NT2/D1 (cell line): ENCODE measurements around the gene ARIH1.

Source experiments
- DNase-seq: peaks from one replicate; pipeline ENCODE4 v3.0.0-alpha.2; 2011; ENCODE audit warnings: low read depth, low spot score
- H3K27me3 ChIP-seq: 2 replicates; pipeline ENCODE4 v1.6.0; 2011; ENCODE audit warnings: mild to moderate bottlenecking; ENCODE audit not compliant: insufficient read length, insufficient read depth
- H3K36me3 ChIP-seq: 2 replicates; pipeline ENCODE4 v1.6.1; 2011; ENCODE audit warnings: mild to moderate bottlenecking, low read length, mixed read lengths; ENCODE audit not compliant: insufficient read depth, insufficient read length
- H3K4me1 ChIP-seq: 2 replicates; pipeline ENCODE4 v1.5.1; 2011; ENCODE audit not compliant: insufficient read depth, insufficient read length
- H3K4me3 ChIP-seq: 2 replicates; pipeline ENCODE4 v1.5.1; 2011; ENCODE audit warnings: low read depth; ENCODE audit not compliant: insufficient read length
- H3K9ac ChIP-seq: 2 replicates; pipeline ENCODE4 v1.6.0; 2011; ENCODE audit warnings: low read depth; ENCODE audit not compliant: insufficient read length
- H3K9me3 ChIP-seq: 2 replicates; pipeline ENCODE4 v1.5.1; 2011; ENCODE audit warnings: mild to moderate bottlenecking, low read length; ENCODE audit not compliant: insufficient read depth
- SUZ12 ChIP-seq: IDR thresholded peaks from 2 replicates; pipeline ENCODE4 v1.6.1; 2011; ENCODE audit not compliant: insufficient read length, insufficient read depth; ENCODE audit errors: extremely low read depth
- YY1 ChIP-seq: IDR thresholded peaks from 2 replicates; pipeline ENCODE4 v1.6.1; 2011; ENCODE audit not compliant: insufficient read length, insufficient read depth
- ZNF274 ChIP-seq: IDR thresholded peaks from 2 replicates; pipeline ENCODE4 v1.6.1; 2011; ENCODE audit warnings: mild to moderate bottlenecking, low read depth, low read length

The ARIH1 gene

GRCh38 chr15:72515591-72516389, 41.7 kb downstream of the ARIH1 start:
- no peak for DNase-seq
- Histone ChIP-seq H3K4me3 (no peak overlapping the region), H3K27me3 (no peaks in the 10 kb centered on the region), H3K9ac (no peak overlapping the region), H3K4me1 (no peaks in the 10 kb centered on the region), H3K9me3 (no peaks in the 10 kb centered on the region), H3K36me3 (peaks cover 17% of the 10 kb centered on the region)
- TF ChIP-seq SUZ12 (no peak), YY1 (no peak), ZNF274 (no peak)

DNA sequence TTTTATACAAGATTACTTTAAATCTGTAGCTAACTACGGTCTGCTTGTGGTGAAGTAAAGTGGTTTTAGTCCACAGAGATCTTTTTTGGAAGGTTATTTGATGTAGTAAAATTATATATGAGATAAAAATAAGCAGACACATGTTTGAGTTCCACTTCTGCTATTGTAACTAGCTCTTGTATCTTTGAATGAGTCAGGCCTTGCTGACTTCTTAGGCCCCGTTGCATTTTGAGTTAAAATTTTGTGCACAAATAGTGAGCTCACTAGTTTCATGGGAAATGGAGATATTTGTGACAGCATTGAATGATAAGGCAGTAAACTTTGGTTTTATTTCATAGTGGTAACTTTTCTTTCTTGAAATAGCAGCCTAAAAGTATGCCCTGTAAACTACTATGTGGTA, 42.6 kb downstream of the ARIH1 start:
- Histone ChIP-seq H3K9me3 (no peaks in the 10 kb centered on the region), H3K4me3 (no peak overlapping the region), H3K9ac (no peak overlapping the region), H3K4me1 (no peaks in the 10 kb centered on the region), H3K27me3 (no peaks in the 10 kb centered on the region), H3K36me3 (peaks cover 20% of the 10 kb centered on the region)
- DNase-seq = no peak
- no peak for TF ChIP-seq SUZ12
- TF ChIP-seq YY1 = no peak
- TF ChIP-seq ZNF274 = no peak

DNA sequence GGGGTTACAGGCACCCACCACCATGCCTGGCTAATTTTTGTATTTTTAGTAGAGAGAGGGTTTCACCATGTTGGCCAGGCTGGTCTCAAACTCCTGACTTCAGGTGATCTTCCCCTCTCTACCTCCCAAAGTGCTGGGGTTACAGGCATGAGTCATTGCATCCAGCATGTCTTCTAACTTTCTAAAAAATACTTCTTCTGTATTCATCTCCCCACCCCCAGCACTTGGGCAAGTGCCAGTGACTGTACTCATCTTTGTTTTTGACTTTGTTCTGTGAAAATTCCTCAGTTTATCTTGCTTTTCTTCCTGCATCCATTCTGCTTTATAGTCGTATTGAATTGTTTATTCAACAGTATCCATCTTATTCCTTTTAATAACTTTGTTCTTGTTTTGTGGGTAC, 47.6 kb downstream of the ARIH1 start:
- Histone ChIP-seq H3K36me3 (peaks cover 42% of the 10 kb centered on the region), H3K4me1 (no peaks in the 10 kb centered on the region), H3K4me3 (no peak overlapping the region), H3K9me3 (no peaks in the 10 kb centered on the region), H3K27me3 (no peaks in the 10 kb centered on the region), H3K9ac (no peak overlapping the region)
- TF ChIP-seq YY1 = no peak
- TF ChIP-seq SUZ12 = no peak
- no peak for TF ChIP-seq ZNF274
- no peak for DNase-seq

DNA sequence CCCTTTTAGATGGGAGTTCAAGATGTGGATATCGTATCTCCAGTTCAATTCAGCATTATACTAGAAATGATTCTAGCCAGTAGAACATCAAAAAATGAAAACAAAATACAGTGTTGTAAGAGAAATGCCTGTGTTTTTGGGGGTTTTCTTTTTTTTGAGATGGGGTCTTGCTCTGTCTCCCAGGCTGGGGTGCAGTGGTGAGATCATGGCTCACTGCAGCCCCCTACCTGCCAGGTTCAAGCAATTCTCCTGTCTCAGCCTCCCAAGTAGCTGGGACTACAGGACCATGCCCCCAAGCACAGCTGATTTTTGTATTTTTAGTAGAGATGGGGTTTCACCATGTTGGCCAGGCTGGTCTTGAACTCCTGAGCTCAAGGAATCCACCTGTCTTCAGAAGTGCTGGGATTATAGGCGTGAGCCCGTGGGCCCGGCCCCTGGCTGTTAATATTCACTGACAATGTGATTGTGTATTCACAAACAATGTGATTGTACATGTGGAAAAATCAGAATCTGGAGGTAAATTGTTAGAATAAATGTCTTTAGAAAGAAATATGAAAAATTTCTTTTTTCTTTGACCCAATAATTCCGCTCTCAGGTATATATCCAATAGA, 59.0 kb downstream of the ARIH1 start:
- TF ChIP-seq ZNF274 (no peak), SUZ12 (no peak), YY1 (no peak)
- Histone ChIP-seq H3K4me1 (no peaks in the 10 kb centered on the region), H3K4me3 (no peak overlapping the region), H3K9me3 (no peaks in the 10 kb centered on the region), H3K9ac (no peak overlapping the region), H3K27me3 (no peaks in the 10 kb centered on the region), H3K36me3 (peaks cover 12% of the 10 kb centered on the region)
- DNase-seq = no peak

DNA sequence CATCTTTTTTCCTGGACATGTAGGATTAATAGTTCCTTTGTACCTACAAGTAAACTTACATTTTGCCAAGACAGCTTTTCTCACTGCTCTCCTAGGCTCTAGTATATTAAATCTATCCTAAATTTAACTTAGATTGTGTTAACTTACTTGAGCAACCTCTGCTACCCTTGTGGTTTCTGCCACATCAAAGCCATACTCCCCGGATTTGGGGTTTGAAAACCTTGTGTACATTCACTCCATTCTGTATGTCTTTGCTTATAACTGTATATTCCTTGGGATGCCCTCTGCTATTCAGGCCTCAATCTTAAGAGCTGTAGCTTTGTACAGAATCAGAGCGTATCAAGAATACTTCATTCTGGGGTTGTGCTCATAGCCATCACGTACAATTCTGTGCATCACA, 60.4 kb downstream of the ARIH1 start:
- Histone ChIP-seq H3K27me3 (no peaks in the 10 kb centered on the region), H3K4me3 (no peak overlapping the region), H3K4me1 (no peaks in the 10 kb centered on the region), H3K36me3 (peaks cover 8% of the 10 kb centered on the region), H3K9ac (no peak overlapping the region), H3K9me3 (peaks cover 9% of the 10 kb centered on the region; the same call in 1 of the 2 replicates)
- no peak for DNase-seq
- no peak for TF ChIP-seq SUZ12
- no peak for TF ChIP-seq YY1

DNA sequence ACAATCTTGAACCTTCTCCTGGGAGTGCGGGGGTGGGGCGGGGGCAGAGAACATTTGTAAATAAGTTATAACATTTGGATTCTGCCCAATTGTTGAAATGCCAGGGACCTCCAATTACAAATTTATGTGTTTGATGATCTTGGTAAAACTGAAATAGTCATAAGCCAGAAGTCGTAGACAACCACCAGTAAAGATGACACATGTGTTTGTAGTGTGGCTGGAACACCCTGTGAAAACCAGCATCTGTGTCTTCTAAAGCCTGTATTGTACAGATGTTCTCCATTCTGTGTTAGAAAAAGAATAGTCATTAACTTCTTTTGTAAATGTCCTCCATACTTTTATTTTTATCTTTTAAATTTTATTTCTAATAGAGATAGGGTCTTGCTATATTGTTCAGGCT, 61.8 kb downstream of the ARIH1 start:
- TF ChIP-seq YY1 (no peak), SUZ12 (no peak), ZNF274 (no peak)
- H3K27me3 ChIP-seq = no peaks in the 10 kb centered on the region
- no peak overlapping the region for H3K9ac ChIP-seq
- H3K36me3 ChIP-seq = peaks cover 13% of the 10 kb centered on the region
- H3K9me3 ChIP-seq = peaks cover 22% of the 10 kb centered on the region
- no peak for DNase-seq
- no peak overlapping the region for H3K4me3 ChIP-seq
- no peaks in the 10 kb centered on the region for H3K4me1 ChIP-seq

GRCh38 chr15:72536506-72536905, 62.4 kb downstream of the ARIH1 start:
- Histone ChIP-seq H3K9me3 (peaks cover 26% of the 10 kb centered on the region), H3K4me3 (no peak overlapping the region), H3K4me1 (no peaks in the 10 kb centered on the region), H3K9ac (no peak overlapping the region), H3K27me3 (no peaks in the 10 kb centered on the region), H3K36me3 (peaks cover 16% of the 10 kb centered on the region)
- TF ChIP-seq ZNF274 = no peak
- no peak for TF ChIP-seq SUZ12
- TF ChIP-seq YY1 = no peak
- DNase-seq = no peak
